22Rv1 (cell line): ENCODE measurements around the gene LIPA.

Experiments
- ZFX ChIP-seq: fragments of 450-650 bp; IDR thresholded peaks from 2 replicates; pipeline ENCODE4 v1.6.1; 2017; ENCODE audit warnings: antibody characterized with exemption, borderline replicate concordance
- TF ChIP-seq, protein P1 (sequence below): fragments of 450-650 bp; IDR thresholded peaks from 2 replicates; pipeline ENCODE4 v1.5.1; 2017; ENCODE audit warnings: mild to moderate bottlenecking

GRCh38 chr10:89241486-89242344, 9.9 kb downstream of the LIPA start:
- TF ChIP-seq, protein P1, sequence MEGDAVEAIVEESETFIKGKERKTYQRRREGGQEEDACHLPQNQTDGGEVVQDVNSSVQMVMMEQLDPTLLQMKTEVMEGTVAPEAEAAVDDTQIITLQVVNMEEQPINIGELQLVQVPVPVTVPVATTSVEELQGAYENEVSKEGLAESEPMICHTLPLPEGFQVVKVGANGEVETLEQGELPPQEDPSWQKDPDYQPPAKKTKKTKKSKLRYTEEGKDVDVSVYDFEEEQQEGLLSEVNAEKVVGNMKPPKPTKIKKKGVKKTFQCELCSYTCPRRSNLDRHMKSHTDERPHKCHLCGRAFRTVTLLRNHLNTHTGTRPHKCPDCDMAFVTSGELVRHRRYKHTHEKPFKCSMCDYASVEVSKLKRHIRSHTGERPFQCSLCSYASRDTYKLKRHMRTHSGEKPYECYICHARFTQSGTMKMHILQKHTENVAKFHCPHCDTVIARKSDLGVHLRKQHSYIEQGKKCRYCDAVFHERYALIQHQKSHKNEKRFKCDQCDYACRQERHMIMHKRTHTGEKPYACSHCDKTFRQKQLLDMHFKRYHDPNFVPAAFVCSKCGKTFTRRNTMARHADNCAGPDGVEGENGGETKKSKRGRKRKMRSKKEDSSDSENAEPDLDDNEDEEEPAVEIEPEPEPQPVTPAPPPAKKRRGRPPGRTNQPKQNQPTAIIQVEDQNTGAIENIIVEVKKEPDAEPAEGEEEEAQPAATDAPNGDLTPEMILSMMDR: no peak
- no peak for TF ChIP-seq ZFX
